K562 (cell line): ENCODE measurements around the gene ENDOG. TPM values are rescaled to one million over a fixed set of nuclear protein-coding genes. Genes with fewer than 3 reads are reported as not detected.

Experiments
- ATF1 ChIP-seq, 2 experiments: fragments of 450-650 bp in 1 of 2; IDR thresholded peaks; 2 replicates each; pipeline ENCODE4 v1.6.1; 2016; ENCODE audit warnings: missing compliant biosample characterization in 1 of 2, missing genetic modification characterization in 1 of 2
- BRD4 ChIP-seq: fragments of 200-600 bp; sonication (generic); IDR thresholded peaks from 2 replicates; pipeline ENCODE4 v1.6.1; 2017; ENCODE audit warnings: inconsistent platforms
- CBX1 ChIP-seq: sonication (generic); IDR thresholded peaks from 2 replicates; pipeline ENCODE4 v1.6.1; 2016; ENCODE audit warnings: antibody characterized with exemption, low read depth, mild to moderate bottlenecking
- GABPB2 ChIP-seq: fragments of 250-450 bp; sonication (Bioruptor Pico); conservative IDR thresholded peaks from 2 replicates; pipeline ENCODE4 v1.5.1; 2021; ENCODE audit warnings: mild to moderate bottlenecking
- JUNB ChIP-seq: fragments of 450-650 bp; formaldehyde crosslinking; conservative IDR thresholded peaks from 2 replicates; pipeline ENCODE4 v1.4.0; 2020; ENCODE audit warnings: mild to moderate bottlenecking
- LEF1 ChIP-seq: fragments of 450-650 bp; IDR thresholded peaks from 2 replicates; pipeline ENCODE4 v1.6.1; 2016; ENCODE audit warnings: mild to moderate bottlenecking
- MCM7 ChIP-seq, 2 experiments: fragments of 450-650 bp; IDR thresholded peaks; 2 replicates each; pipeline ENCODE4 v1.6.1; 2016 to 2018
- MEIS2 ChIP-seq: fragments of 450-650 bp; IDR thresholded peaks from 2 replicates; pipeline ENCODE4 v1.6.1; 2014; ENCODE audit warnings: mild to moderate bottlenecking; ENCODE audit not compliant: partially characterized antibody
- PURB ChIP-seq: sonication (generic); formaldehyde crosslinking; IDR thresholded peaks from 2 replicates; pipeline ENCODE4 v1.9.0; 2021; ENCODE audit warnings: low read depth, mild to moderate bottlenecking, missing genetic modification reagents
- SRSF1 ChIP-seq: fragments of 200-400 bp; formaldehyde crosslinking; IDR thresholded peaks from 2 replicates; pipeline ENCODE4 v1.6.1; 2017; ENCODE audit warnings: mild to moderate bottlenecking, low read depth, low read length, moderate library complexity
- SUPT5H ChIP-seq: fragments of 450-650 bp; IDR thresholded peaks from 2 replicates; pipeline ENCODE4 v1.6.1; 2016
- TAF1 ChIP-seq: IDR thresholded peaks from 2 replicates; pipeline ENCODE4 v1.6.1; 2011; ENCODE audit warnings: mild to moderate bottlenecking, low read length, moderate library complexity; ENCODE audit not compliant: insufficient read depth, control insufficient read depth, severe bottlenecking; ENCODE audit errors: extremely low read depth
- TSC22D4 ChIP-seq: fragments of 450-650 bp; IDR thresholded peaks from 2 replicates; pipeline ENCODE4 v1.6.1; 2016; ENCODE audit warnings: missing genetic modification characterization, missing biosample characterization, control low read depth
- ZEB2 ChIP-seq: fragments of 450-650 bp; IDR thresholded peaks from 2 replicates; pipeline ENCODE4 v1.6.1; 2016
- ZNF134 ChIP-seq: fragments of 250-450 bp; sonication (Bioruptor Pico); conservative IDR thresholded peaks from 2 replicates; pipeline ENCODE4 v1.4.0; 2020
- ZNF217 ChIP-seq: sonication (generic); formaldehyde crosslinking; IDR thresholded peaks from 2 replicates; pipeline ENCODE4 v1.8.0; 2022; ENCODE audit warnings: mild to moderate bottlenecking, missing genetic modification reagents
- ZNF561 ChIP-seq: fragments of 450-650 bp; formaldehyde crosslinking; conservative IDR thresholded peaks from 2 replicates; pipeline ENCODE4 v1.4.0; 2020; ENCODE audit warnings: mild to moderate bottlenecking, moderate library complexity
- polyA plus RNA-seq, 8 experiments: library from polyadenylated mRNA; depleted of rRNA in 4 of 8; stranded (reverse) in 5 of 8; unstranded in 3 of 8; fragments of >200 nt; fragmentation: Nextera tagmentation in 2 of 8; fragmentation: Illumina TruSeq in 1 of 8; extraction: Ambion mirVana in 2 of 8; extraction: Trizol in 1 of 8; gene quantifications; 2 replicates each; pipeline versions ENCODE4 v1.2.1 to v1.2.3, GENCODE V29; 2011 to 2014; ENCODE audit warnings: inconsistent platforms in 1 of 8, missing spikeins in 1 of 8
- total RNA-seq, 7 experiments: library from RNA; depleted of rRNA in 6 of 7; stranded (reverse); fragments of >200 nt in 6 of 7; fragmentation: Illumina TruSeq in 2 of 7; extraction: Trizol in 2 of 7; gene quantifications; 2 replicates each; pipeline versions ENCODE4 v1.2.1 to v1.2.3, GENCODE V29; 2011 to 2021; ENCODE audit warnings: low replicate concordance in 1 of 7
- TF ChIP-seq, protein P1 (sequence below): fragments of 200-800 bp; sonication (Bioruptor generic); IDR thresholded peaks from 2 replicates; pipeline ENCODE4 v1.6.1; 2017; ENCODE audit warnings: missing genetic modification characterization, missing compliant biosample characterization
- TF ChIP-seq, protein P2 (sequence below), 2 experiments: fragments of 450-650 bp in 1 of 2; IDR thresholded peaks; 2 replicates each; pipeline ENCODE4 v1.6.1; 2011 to 2017; ENCODE audit warnings: low read depth in 2 of 2, antibody characterized with exemption in 1 of 2, borderline replicate concordance in 1 of 2, low read length in 1 of 2, mild to moderate bottlenecking in 1 of 2, mixed read lengths in 1 of 2; ENCODE audit not compliant: control insufficient read depth in 1 of 2
- TF ChIP-seq, protein P3 (sequence below), 2 experiments: fragments of 450-650 bp in 1 of 2; sonication (generic) in 1 of 2; formaldehyde crosslinking in 1 of 2; IDR thresholded peaks in 1 of 2; conservative IDR thresholded peaks in 1 of 2; 2 replicates each; pipeline versions ENCODE4 v1.6.1 to v1.8.1; 2016 to 2023; ENCODE audit warnings: mild to moderate bottlenecking in 2 of 2, moderate library complexity in 2 of 2, inconsistent platforms in 1 of 2, missing genetic modification reagents in 1 of 2
- TF ChIP-seq, protein P4 (sequence below): fragments of 250-450 bp; sonication (Bioruptor Pico); IDR thresholded peaks from 2 replicates; pipeline ENCODE4 v1.4.0; 2020; ENCODE audit warnings: mild to moderate bottlenecking

ENDOG gene
- total and polyA plus RNA-seq, 9 of the 15 experiments (the other 6 are each of a cell fraction or from before 2014, with no cell fraction given): 1.2 to 91.0 (median 25.5) TPM

DNA sequence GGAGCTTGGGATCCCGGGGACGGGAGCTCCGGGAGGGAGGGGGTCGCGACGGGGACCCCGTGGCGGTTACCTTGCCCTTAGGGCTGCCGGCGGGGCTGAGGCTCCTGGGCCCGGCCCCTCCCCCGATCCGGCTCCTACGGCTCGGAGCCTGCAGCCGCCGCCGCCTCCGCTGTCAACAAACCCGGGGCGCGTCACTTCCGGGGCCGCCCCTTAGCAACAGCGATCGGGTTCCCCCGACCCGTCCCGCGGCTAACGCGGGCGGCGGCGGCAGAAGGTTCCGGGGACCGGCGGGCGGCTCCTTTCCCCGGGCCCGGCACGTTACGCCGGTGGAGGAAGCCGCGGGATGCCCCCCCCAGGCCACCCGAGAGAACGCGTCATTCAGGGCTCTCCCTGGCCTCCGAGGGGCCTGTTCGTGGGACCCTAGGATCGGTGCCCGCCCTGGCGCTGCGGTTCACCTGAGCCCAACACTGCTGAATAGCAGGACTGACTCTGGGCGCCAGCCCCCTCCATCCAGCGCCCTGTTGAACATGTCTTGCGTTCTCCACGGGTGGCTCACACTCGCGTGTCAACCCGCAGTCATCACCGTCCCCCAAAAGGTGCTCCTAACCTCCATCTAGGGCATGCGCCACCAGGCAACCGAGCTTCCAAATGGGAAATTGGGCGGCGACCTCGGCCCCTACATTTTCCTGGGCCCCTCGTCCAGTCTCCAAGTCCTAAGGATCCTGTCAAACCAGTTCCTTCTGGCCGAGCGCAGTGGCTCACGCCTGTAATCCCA lies 46.4 kb upstream of the ENDOG start, which contains the start of gene ZER1 (continued):
- TF ChIP-seq BRD4: 0 out of 2 replicates have a peak, but pooled peaks have one; percentile 60
- TF ChIP-seq, protein P1, sequence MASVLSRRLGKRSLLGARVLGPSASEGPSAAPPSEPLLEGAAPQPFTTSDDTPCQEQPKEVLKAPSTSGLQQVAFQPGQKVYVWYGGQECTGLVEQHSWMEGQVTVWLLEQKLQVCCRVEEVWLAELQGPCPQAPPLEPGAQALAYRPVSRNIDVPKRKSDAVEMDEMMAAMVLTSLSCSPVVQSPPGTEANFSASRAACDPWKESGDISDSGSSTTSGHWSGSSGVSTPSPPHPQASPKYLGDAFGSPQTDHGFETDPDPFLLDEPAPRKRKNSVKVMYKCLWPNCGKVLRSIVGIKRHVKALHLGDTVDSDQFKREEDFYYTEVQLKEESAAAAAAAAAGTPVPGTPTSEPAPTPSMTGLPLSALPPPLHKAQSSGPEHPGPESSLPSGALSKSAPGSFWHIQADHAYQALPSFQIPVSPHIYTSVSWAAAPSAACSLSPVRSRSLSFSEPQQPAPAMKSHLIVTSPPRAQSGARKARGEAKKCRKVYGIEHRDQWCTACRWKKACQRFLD (CRISPR knock-in tag): peak; percentile 85
- TF ChIP-seq, protein P2, sequence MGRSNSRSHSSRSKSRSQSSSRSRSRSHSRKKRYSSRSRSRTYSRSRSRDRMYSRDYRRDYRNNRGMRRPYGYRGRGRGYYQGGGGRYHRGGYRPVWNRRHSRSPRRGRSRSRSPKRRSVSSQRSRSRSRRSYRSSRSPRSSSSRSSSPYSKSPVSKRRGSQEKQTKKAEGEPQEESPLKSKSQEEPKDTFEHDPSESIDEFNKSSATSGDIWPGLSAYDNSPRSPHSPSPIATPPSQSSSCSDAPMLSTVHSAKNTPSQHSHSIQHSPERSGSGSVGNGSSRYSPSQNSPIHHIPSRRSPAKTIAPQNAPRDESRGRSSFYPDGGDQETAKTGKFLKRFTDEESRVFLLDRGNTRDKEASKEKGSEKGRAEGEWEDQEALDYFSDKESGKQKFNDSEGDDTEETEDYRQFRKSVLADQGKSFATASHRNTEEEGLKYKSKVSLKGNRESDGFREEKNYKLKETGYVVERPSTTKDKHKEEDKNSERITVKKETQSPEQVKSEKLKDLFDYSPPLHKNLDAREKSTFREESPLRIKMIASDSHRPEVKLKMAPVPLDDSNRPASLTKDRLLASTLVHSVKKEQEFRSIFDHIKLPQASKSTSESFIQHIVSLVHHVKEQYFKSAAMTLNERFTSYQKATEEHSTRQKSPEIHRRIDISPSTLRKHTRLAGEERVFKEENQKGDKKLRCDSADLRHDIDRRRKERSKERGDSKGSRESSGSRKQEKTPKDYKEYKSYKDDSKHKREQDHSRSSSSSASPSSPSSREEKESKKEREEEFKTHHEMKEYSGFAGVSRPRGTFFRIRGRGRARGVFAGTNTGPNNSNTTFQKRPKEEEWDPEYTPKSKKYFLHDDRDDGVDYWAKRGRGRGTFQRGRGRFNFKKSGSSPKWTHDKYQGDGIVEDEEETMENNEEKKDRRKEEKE (IDR thresholded peaks at IDR 0.05; ENCODE audit: borderline replicate concordance in 1 of 2, control insufficient read depth in 1 of 2, low read depth in 2 of 2, low read length in 1 of 2): peak in 1 of 2 experiments; percentile 96; a peak in 2 of 4 replicates
- TF ChIP-seq ZNF134: no peak
- TF ChIP-seq ZNF561 (CRISPR knock-in tag): no peak
- no peak for TF ChIP-seq ZNF217 (CRISPR knock-in tag)
- no peak for TF ChIP-seq GABPB2 (CRISPR knock-in tag)
- TF ChIP-seq, protein P3, sequence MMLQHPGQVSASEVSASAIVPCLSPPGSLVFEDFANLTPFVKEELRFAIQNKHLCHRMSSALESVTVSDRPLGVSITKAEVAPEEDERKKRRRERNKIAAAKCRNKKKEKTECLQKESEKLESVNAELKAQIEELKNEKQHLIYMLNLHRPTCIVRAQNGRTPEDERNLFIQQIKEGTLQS (IDR thresholded peaks at IDR 0.05): peak; percentile 50
- TF ChIP-seq, protein P3 (CRISPR knock-in tag; conservative IDR thresholded peaks at IDR 0.05): no peak
- peak; percentile 96 for TF ChIP-seq TAF1
- TF ChIP-seq TSC22D4 (tag): no peak
- no peak for TF ChIP-seq LEF1
- no peak for TF ChIP-seq MCM7 (IDR thresholded peaks at IDR 0.05)
- peak; percentile 94 for TF ChIP-seq ZEB2
- TF ChIP-seq JUNB: 0 out of 2 replicates have a peak, but pooled peaks have one; percentile 18
- TF ChIP-seq CBX1: peak; percentile 85; the same call in 1 of the 2 replicates
- TF ChIP-seq MEIS2: peak; percentile 54
- TF ChIP-seq, protein P4, sequence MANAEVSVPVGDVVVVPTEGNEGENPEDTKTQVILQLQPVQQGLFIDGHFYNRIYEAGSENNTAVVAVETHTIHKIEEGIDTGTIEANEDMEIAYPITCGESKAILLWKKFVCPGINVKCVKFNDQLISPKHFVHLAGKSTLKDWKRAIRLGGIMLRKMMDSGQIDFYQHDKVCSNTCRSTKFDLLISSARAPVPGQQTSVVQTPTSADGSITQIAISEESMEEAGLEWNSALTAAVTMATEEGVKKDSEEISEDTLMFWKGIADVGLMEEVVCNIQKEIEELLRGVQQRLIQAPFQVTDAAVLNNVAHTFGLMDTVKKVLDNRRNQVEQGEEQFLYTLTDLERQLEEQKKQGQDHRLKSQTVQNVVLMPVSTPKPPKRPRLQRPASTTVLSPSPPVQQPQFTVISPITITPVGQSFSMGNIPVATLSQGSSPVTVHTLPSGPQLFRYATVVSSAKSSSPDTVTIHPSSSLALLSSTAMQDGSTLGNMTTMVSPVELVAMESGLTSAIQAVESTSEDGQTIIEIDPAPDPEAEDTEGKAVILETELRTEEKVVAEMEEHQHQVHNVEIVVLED (CRISPR knock-in tag): peak; percentile 85
- peak; percentile 41 for TF ChIP-seq ATF1 (CRISPR knock-in tag; IDR thresholded peaks at IDR 0.05)
- TF ChIP-seq ATF1 (tag; IDR thresholded peaks at IDR 0.05): peak; percentile 96
- TF ChIP-seq SUPT5H: peak; percentile 82
- TF ChIP-seq SRSF1: no peak
- TF ChIP-seq PURB (CRISPR knock-in tag): no peak
